Muscle layer of colon (tissue), 2 donors: ENCODE data around the gene DCAF7.

Source experiments
- H3K27ac ChIP-seq: one replicate; pipeline ENCODE4 v1.7.0; 2013; ENCODE audit warnings: low read depth, mild to moderate bottlenecking, low read length, moderate library complexity
- H3K27me3 ChIP-seq, 2 donors: one replicate each; pipeline ENCODE4 v1.7.0; 2013; ENCODE audit warnings: low read length in 2 of 2, mild to moderate bottlenecking in 2 of 2; ENCODE audit not compliant: insufficient read depth in 2 of 2, control insufficient read depth in 1 of 2
- H3K36me3 ChIP-seq: one replicate; pipeline ENCODE4 v1.7.0; 2013; ENCODE audit warnings: mild to moderate bottlenecking, low read length; ENCODE audit not compliant: insufficient read depth
- H3K4me1 ChIP-seq: one replicate; pipeline ENCODE4 v1.7.0; 2013; ENCODE audit warnings: mild to moderate bottlenecking, low read length; ENCODE audit not compliant: insufficient read depth
- H3K4me3 ChIP-seq, 2 donors: one replicate each; pipeline ENCODE4 v1.7.0; 2013; ENCODE audit warnings: low read length in 2 of 2, low read depth in 1 of 2, mild to moderate bottlenecking in 1 of 2, moderate library complexity in 1 of 2
- H3K9ac ChIP-seq: one replicate; pipeline ENCODE4 v1.7.0; 2013; ENCODE audit warnings: low read length
- H3K9me3 ChIP-seq: one replicate; pipeline ENCODE4 v1.7.0; 2013; ENCODE audit warnings: mild to moderate bottlenecking, low read length
- donor health status: abdominal sarcoma.
- donor health status: Adenocarcinoma of cecum.

The DCAF7 gene

DNA sequence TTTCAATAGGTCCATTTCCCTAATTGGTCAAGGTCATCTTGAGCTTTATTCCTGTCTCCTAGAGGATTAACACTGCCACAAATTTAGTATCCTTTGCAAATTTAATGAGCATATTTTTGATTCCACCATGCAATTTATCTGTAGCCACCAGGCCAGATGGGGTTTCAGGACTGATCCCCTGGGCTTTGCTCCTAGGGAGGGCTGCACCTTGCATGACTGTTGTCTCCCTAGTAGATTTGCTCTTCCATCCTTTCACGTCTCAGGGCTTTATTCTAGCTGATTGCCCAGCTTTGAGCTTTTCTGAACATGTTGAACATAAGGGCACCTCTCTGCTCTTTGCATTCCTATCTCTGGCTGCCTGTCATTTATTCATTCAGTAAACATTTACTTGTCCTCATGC is 34.9 kb upstream of the DCAF7 start:
- no peaks in the 10 kb centered on the region for H3K4me1 ChIP-seq
- H3K4me3 ChIP-seq, result no peak overlapping the region
- no peaks in the 10 kb centered on the region for H3K9me3 ChIP-seq
- no peak overlapping the region for H3K9ac ChIP-seq
- H3K36me3 ChIP-seq, result no peaks in the 10 kb centered on the region
- no peak overlapping the region for H3K27ac ChIP-seq
- H3K27me3 ChIP-seq, result no peaks in the 10 kb centered on the region

GRCh38 chr17:63516910-63517824 is 33.1 kb upstream of the DCAF7 start:
- H3K9ac ChIP-seq, result no peak overlapping the region
- H3K9me3 ChIP-seq, result no peaks in the 10 kb centered on the region
- no peaks in the 10 kb centered on the region for H3K36me3 ChIP-seq
- H3K4me3 ChIP-seq, result no peak overlapping the region
- no peaks in the 10 kb centered on the region for H3K27me3 ChIP-seq
- H3K4me1 ChIP-seq, result no peaks in the 10 kb centered on the region
- no peak overlapping the region for H3K27ac ChIP-seq

DNA sequence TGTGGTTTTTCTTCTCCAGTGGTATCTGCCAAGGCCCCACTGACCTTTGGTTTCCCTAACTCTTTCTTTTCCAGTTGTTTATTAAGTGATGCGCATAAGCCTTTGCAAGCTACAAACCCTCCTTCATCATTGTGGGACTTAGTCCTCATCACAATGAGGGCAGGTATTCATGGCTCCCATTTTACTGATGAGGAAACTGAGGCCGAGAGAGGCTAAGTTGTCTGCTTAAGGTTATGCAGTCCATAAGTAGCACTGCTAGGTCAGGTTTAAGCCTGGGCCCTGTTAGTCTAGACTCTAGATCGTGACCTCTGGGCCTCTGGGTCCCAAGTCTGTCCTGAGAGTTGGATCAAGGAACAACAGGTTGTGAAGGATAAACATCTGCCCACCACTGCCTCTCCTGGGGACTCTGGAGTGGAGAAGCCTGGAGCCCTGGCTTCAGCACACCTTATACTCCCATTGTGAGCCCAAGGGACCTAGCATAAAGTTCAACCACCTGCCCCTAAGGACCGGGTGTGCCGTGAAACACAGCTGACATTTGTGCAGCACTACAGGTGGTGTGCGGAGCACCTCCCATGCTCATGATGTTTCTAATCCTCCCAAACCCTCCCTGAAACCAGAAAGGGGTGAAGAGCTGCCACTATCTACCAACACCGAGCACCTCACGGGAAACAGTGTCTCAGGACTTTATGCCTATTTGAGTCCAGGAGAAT is 32.3 kb upstream of the DCAF7 start:
- H3K9ac ChIP-seq, result no peak overlapping the region

GRCh38 chr17:63519116-63519881 is 31.0 kb upstream of the DCAF7 start:
- H3K36me3 ChIP-seq, result no peaks in the 10 kb centered on the region
- H3K4me1 ChIP-seq, result no peaks in the 10 kb centered on the region
- no peak overlapping the region for H3K27ac ChIP-seq
- H3K27me3 ChIP-seq, result peaks cover 0 to 3% of the 10 kb centered on the region in 2 donors
- no peak overlapping the region for H3K4me3 ChIP-seq
- H3K9me3 ChIP-seq, result no peaks in the 10 kb centered on the region
- no peak overlapping the region for H3K9ac ChIP-seq

More for the DNA sequence above, 32.3 kb upstream of the DCAF7 start:
- H3K27ac ChIP-seq, result no peak overlapping the region
- no peaks in the 10 kb centered on the region for H3K27me3 ChIP-seq
- H3K4me3 ChIP-seq, result no peak overlapping the region
- no peaks in the 10 kb centered on the region for H3K36me3 ChIP-seq
- no peaks in the 10 kb centered on the region for H3K9me3 ChIP-seq
- no peaks in the 10 kb centered on the region for H3K4me1 ChIP-seq

- peaks cover 0 to 4% of the 10 kb centered on the region in 2 donors for H3K27me3 ChIP-seq
- no peak overlapping the region for H3K4me3 ChIP-seq
- no peaks in the 10 kb centered on the region for H3K4me1 ChIP-seq
- no peak overlapping the region for H3K9ac ChIP-seq
- H3K27ac ChIP-seq, result no peak overlapping the region
- no peaks in the 10 kb centered on the region for H3K9me3 ChIP-seq
- H3K36me3 ChIP-seq, result no peaks in the 10 kb centered on the region
These were observed 30.1 kb upstream of the DCAF7 start for GRCh38 chr17:63519972-63520882.

DNA sequence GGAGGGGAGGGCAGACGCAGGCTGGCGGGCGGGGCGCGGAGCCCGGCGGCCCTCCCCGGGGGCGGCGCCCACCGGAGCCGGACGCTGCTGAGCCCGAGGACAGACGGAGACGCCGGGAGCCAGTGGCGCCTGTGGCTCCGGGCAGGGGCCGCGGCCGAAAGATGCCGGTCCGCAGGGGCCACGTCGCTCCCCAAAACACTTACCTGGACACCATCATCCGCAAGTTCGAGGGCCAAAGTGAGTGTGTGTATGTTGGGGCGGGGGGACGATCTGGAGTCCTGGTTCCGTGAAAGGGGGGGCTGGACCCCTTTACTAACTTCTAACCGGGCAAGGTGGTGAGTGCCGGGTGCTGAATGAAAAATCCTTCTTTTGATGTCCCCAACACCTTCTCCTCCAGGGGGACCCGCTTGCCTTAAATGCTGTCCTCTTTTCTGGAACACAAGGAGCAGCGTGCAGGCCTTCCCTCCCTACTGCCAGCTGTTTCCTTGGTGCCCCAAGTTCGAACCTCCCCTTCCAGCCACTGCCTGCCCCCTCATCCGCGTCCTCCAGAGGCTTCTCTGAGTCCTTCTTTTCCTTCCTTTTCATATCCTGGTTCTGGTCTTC is 26.9 kb upstream of the DCAF7 start, which contains the start of gene KCNH6:
KCNH6 (plus strand) TSS at position 106 of the 603 bp plus-strand sequence; CDS start at position 162, 56 bp downstream.
- no peak within 1 kb of the TSS for H3K4me3 ChIP-seq
- no peak within 1 kb of the TSS for H3K27ac ChIP-seq
- no peaks in the 10 kb centered on the region for H3K36me3 ChIP-seq
- no peak within 1 kb of the TSS for H3K9ac ChIP-seq
- peaks cover 0 to 4% of the 10 kb centered on the region in 2 donors for H3K27me3 ChIP-seq
- H3K9me3 ChIP-seq, result no peaks in the 10 kb centered on the region
- H3K4me1 ChIP-seq, result no peaks in the 10 kb centered on the region

GRCh38 chr17:63524051-63524450 is 26.2 kb upstream of the DCAF7 start:
- Histone ChIP-seq H3K4me1 (no peaks in the 10 kb centered on the region), H3K9ac (no peak overlapping the region), H3K36me3 (no peaks in the 10 kb centered on the region), H3K9me3 (no peaks in the 10 kb centered on the region), H3K4me3 (no peak overlapping the region), H3K27ac (no peak overlapping the region), H3K27me3 (peaks cover 0 to 4% of the 10 kb centered on the region in 2 donors)

DNA sequence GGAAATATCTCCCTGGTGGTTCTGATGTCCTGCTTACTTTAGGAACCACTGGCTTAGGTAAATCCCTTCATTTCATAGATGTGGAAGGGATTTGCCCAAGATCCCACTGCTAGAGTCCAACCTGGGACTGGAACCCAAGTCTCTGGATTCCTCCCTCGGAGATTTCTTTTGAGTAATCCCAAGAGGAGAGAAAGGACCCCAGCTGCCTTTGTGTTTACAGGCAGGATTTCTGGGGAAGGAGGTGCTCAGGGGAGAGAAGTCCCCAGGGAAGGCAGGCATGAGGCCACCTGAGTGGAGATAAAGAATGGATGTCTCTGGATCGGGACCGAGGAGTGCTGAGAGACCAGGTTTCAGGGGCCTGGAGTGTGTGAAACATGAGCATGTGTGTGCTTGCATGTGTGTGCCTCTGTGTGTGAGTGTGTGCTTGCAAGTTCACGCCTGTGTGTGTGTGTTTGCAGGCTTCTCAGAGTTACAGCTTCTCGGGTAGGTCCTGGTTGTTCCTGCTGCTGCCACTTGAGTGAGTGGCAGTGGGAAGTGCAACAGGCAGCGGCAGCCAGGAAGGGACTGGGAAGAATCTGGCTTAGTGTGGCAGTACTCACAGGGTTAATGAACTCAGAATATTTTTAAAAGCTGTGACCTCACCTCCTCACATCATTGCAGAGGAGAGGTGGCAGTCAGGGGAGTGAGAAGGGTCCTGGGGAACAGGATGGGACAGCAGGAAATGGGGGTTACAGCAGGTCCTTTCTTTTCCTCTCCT is 24.9 kb upstream of the DCAF7 start:
- no peaks in the 10 kb centered on the region for H3K9me3 ChIP-seq
- no peaks in the 10 kb centered on the region for H3K4me1 ChIP-seq
- no peak overlapping the region for H3K9ac ChIP-seq
- H3K27ac ChIP-seq, result no peak overlapping the region
- no peak overlapping the region for H3K4me3 ChIP-seq
- H3K27me3 ChIP-seq, result peaks cover 0 to 4% of the 10 kb centered on the region in 2 donors
- H3K36me3 ChIP-seq, result no peaks in the 10 kb centered on the region

DNA sequence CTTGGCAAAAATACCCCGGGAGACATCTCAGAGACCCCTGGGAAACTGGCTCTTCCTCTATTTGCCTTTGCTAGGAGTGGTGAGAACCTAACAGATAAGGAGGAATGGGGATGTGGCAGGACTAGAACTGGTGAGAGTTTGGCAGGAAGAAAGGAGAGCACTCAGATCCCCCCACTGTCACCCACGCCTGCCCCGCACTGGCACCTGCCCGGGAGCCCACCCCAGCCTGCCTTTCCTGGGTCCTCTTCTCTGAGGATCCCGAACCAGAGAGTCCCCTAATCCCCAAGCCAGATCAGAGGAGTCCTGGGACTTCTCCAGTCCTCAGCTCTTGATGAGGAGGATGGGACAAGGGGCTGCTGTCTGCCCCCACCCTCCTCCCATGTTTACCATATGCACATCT is 23.4 kb upstream of the DCAF7 start:
- Histone ChIP-seq H3K27me3 (peaks cover 0 to 4% of the 10 kb centered on the region in 2 donors), H3K27ac (no peak overlapping the region), H3K4me1 (no peaks in the 10 kb centered on the region), H3K36me3 (no peaks in the 10 kb centered on the region), H3K4me3 (no peak overlapping the region), H3K9ac (no peak overlapping the region), H3K9me3 (no peaks in the 10 kb centered on the region)

DNA sequence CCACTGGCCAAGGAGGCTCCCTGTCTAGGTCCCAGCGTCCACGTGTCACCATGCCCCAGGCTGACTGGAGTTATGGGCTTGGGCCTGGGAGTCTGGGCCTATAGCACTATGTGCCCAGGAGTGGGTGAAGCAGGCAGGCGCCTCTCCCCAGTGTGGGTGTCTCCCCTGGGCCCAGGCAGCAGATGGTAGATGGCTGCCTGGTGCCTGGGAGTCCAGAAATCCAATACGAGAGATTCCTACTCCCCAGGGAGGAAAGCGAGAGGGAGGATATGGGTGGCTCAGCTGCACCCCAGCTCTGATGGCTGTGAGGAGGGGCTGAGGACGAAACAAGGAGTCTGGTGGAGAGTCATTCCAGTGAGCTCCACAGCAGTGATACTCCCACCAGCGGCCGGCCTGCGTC is 22.1 kb upstream of the DCAF7 start:
- Histone ChIP-seq H3K9me3 (no peaks in the 10 kb centered on the region), H3K36me3 (no peaks in the 10 kb centered on the region), H3K4me1 (no peaks in the 10 kb centered on the region), H3K27ac (no peak overlapping the region), H3K9ac (no peak overlapping the region), H3K4me3 (no peak overlapping the region), H3K27me3 (peaks cover 0 to 4% of the 10 kb centered on the region in 2 donors)
